Endothelial cell of umbilical vein (primary cell): ENCODE results near the gene PLXND1.

Experiments used
- EZH2 ChIP-seq: IDR thresholded peaks from 2 replicates; pipeline ENCODE4 v1.6.1; 2012; ENCODE audit warnings: borderline replicate concordance, low read depth, mild to moderate bottlenecking, moderate library complexity, low read length, inconsistent platforms; ENCODE audit not compliant: severe bottlenecking
- GATA2 ChIP-seq: IDR thresholded peaks from 2 replicates; pipeline ENCODE4 v1.7.0; 2011; ENCODE audit warnings: low read depth, mild to moderate bottlenecking, moderate library complexity, mixed read lengths, low read length; ENCODE audit not compliant: insufficient read length, insufficient read depth
- MAX ChIP-seq: IDR thresholded peaks from 2 replicates; pipeline ENCODE4 v1.6.1; 2011; ENCODE audit not compliant: insufficient read depth, insufficient read length
- MYC ChIP-seq: IDR thresholded peaks from one replicate; pipeline ENCODE4 v1.6.1; 2011; ENCODE audit warnings: mild to moderate bottlenecking, low read depth, low read length
- POLR2A ChIP-seq: IDR thresholded peaks from 2 replicates; pipeline ENCODE4 v1.6.1; 2012; ENCODE audit warnings: low read depth, mild to moderate bottlenecking, control low read depth, low read length
- POLR2AphosphoS5 ChIP-seq: IDR thresholded peaks from 2 replicates; pipeline ENCODE4 v1.6.1; 2012; ENCODE audit warnings: low read depth, mild to moderate bottlenecking, control low read depth, low read length, moderate library complexity; ENCODE audit not compliant: insufficient read depth
- TF ChIP-seq, protein P1 (sequence below), 2 donors: IDR thresholded peaks; 1 replicate in 1 of 2; 2 replicates in 1 of 2; pipeline ENCODE4 v1.5.1; 2011; ENCODE audit warnings: low read length in 2 of 2, mild to moderate bottlenecking in 2 of 2, moderate library complexity in 2 of 2, control low read depth in 1 of 2, inconsistent platforms in 1 of 2, low read depth in 1 of 2; ENCODE audit not compliant: insufficient read depth in 1 of 2; ENCODE audit errors: extremely low read depth in 1 of 2

- TF ChIP-seq EZH2 = no peak
- TF ChIP-seq, protein P1, sequence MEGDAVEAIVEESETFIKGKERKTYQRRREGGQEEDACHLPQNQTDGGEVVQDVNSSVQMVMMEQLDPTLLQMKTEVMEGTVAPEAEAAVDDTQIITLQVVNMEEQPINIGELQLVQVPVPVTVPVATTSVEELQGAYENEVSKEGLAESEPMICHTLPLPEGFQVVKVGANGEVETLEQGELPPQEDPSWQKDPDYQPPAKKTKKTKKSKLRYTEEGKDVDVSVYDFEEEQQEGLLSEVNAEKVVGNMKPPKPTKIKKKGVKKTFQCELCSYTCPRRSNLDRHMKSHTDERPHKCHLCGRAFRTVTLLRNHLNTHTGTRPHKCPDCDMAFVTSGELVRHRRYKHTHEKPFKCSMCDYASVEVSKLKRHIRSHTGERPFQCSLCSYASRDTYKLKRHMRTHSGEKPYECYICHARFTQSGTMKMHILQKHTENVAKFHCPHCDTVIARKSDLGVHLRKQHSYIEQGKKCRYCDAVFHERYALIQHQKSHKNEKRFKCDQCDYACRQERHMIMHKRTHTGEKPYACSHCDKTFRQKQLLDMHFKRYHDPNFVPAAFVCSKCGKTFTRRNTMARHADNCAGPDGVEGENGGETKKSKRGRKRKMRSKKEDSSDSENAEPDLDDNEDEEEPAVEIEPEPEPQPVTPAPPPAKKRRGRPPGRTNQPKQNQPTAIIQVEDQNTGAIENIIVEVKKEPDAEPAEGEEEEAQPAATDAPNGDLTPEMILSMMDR (IDR thresholded peaks at IDR 0.05; ENCODE audit: extremely low read depth in 1 of 2, insufficient read depth in 1 of 2, low read depth in 1 of 2, low read length in 2 of 2) = no peak
- TF ChIP-seq POLR2AphosphoS5 = no peak
- TF ChIP-seq POLR2A = no peak
- TF ChIP-seq MAX = no peak
- TF ChIP-seq GATA2 = no peak
- TF ChIP-seq MYC = no peak
Observed at GRCh38 chr3:129564981-129565644, 41.4 kb downstream of the PLXND1 start.
